GM08714 (cell line): ENCODE data around the gene ROBO2.

Source experiments
- H3K4me3 ChIP-seq: fragments of 200-500 bp; sonication (Bioruptor generic); 2 replicates; pipeline ENCODE4 v1.5.1; 2014; ENCODE audit warnings: mild to moderate bottlenecking, low read length, inconsistent platforms
- ZNF274 ChIP-seq: IDR thresholded peaks from 2 replicates; pipeline ENCODE4 v1.6.1; 2012; ENCODE audit warnings: mild to moderate bottlenecking, low read depth, low read length

ROBO2 gene

GRCh38 chr3:77042343-77042742, 2.4 kb downstream of the ROBO2 start:
- H3K4me3 ChIP-seq, result no peak overlapping the region
- no peak for TF ChIP-seq ZNF274

GRCh38 chr3:77042882-77043281, 3.0 kb downstream of the ROBO2 start:
- no peak overlapping the region for H3K4me3 ChIP-seq
- no peak for TF ChIP-seq ZNF274

GRCh38 chr3:77045686-77046085, 5.8 kb downstream of the ROBO2 start:
- TF ChIP-seq ZNF274, result no peak

GRCh38 chr3:77048186-77048585, 8.3 kb downstream of the ROBO2 start:
- TF ChIP-seq ZNF274, result no peak
- H3K4me3 ChIP-seq, result no peak overlapping the region

More at GRCh38 chr3:77045686-77046085, 5.8 kb downstream of the ROBO2 start:
- H3K4me3 ChIP-seq, result no peak overlapping the region

- TF ChIP-seq ZNF274, result no peak
- no peak overlapping the region for H3K4me3 ChIP-seq
Observed at GRCh38 chr3:77051591-77051990, 11.7 kb downstream of the ROBO2 start.

- no peak for TF ChIP-seq ZNF274
Observed at GRCh38 chr3:77052051-77052501, 12.2 kb downstream of the ROBO2 start.

GRCh38 chr3:77052733-77053670, 13.1 kb downstream of the ROBO2 start:
- no peak for TF ChIP-seq ZNF274
- H3K4me3 ChIP-seq, result no peak overlapping the region

More at GRCh38 chr3:77052051-77052501, 12.2 kb downstream of the ROBO2 start:
- no peak overlapping the region for H3K4me3 ChIP-seq

GRCh38 chr3:77053795-77054194, 13.9 kb downstream of the ROBO2 start:
- no peak for TF ChIP-seq ZNF274
- H3K4me3 ChIP-seq, result no peak overlapping the region

GRCh38 chr3:77055841-77056341, 16.0 kb downstream of the ROBO2 start:
- H3K4me3 ChIP-seq, result no peak overlapping the region
- no peak for TF ChIP-seq ZNF274

- TF ChIP-seq ZNF274, result no peak
- no peak overlapping the region for H3K4me3 ChIP-seq
Observed at GRCh38 chr3:77059354-77059753, 19.5 kb downstream of the ROBO2 start.

- no peak for TF ChIP-seq ZNF274
- no peak overlapping the region for H3K4me3 ChIP-seq
Observed at GRCh38 chr3:77063423-77063822, 23.5 kb downstream of the ROBO2 start.

- no peak for TF ChIP-seq ZNF274
- no peak overlapping the region for H3K4me3 ChIP-seq
Observed at GRCh38 chr3:77065750-77066149, 25.9 kb downstream of the ROBO2 start.

GRCh38 chr3:77066829-77067228, 26.9 kb downstream of the ROBO2 start:
- TF ChIP-seq ZNF274, result no peak

GRCh38 chr3:77068808-77069207, 28.9 kb downstream of the ROBO2 start:
- no peak overlapping the region for H3K4me3 ChIP-seq
- TF ChIP-seq ZNF274, result no peak

More at GRCh38 chr3:77066829-77067228, 26.9 kb downstream of the ROBO2 start:
- H3K4me3 ChIP-seq, result no peak overlapping the region

GRCh38 chr3:77071364-77071763, 31.5 kb downstream of the ROBO2 start:
- H3K4me3 ChIP-seq, result no peak overlapping the region
- TF ChIP-seq ZNF274, result no peak
